NB4 (cell line): ENCODE measurements around the gene CIDEC.

Experiments used
- CTCF ChIP-seq: IDR thresholded peaks from one replicate; pipeline ENCODE4 v1.5.1; 2012; ENCODE audit warnings: low read depth, low read length
- MAX ChIP-seq: IDR thresholded peaks from 2 replicates; pipeline ENCODE4 v1.6.1; 2011; ENCODE audit warnings: low read depth, low read length

- TF ChIP-seq CTCF (no peak), MAX (no peak)
These were observed 37.8 kb upstream of the CIDEC start for GRCh38 chr3:9917820-9918219.
